ENCODE measurements around the gene IL1RAPL2.
A peak's percentile ranks its signal among the peaks of the same experiment; 100 is the strongest.
"Not testable (repeated sequence)": the region's sequence is repeated elsewhere in the genome, so short reads cannot be mapped to it uniquely, and the experiment has no call there.

Gene IL1RAPL2

DNA sequence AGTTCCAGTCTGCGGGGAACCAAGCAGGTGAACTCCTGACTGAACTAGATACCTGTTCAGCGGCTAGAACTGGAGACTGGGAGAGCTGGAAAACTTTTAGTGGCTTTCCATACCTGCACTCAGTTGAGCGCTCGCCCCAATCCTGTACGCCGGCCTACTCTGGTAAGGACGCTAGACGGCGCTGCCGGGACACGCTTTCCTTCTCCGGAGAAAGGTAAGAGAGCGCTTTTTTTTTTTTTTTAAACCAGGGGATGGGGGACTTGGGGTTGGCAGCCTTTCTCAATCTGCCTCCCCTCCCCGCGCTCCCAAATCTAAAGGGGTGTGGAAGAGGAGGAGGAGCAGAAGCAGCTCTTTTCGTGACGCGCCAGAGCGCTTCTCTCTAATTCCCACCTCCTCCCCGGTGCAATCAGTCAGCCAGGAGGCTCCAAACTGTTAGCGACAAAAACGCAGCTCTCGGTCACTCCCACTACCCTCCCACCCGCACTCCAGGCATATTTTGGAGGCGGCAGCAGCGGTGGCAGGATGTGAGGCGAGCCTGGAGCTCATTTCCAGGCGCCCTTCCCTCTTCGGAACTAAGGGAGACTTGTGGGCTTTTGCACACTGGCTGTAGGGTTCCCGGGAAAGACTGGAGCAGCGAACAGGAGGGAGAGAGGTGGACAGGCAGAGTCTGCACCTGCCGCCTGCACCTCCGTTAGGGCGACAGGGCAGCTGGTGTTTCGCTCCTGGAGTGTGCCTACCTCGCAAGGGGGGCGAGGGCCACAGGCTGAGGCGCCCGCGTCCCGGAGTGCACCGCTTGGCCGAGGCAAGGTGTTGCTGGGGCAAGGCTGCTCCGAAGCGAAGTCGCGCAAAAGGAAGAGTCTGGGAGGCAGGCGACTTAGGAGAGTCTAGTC lies at the start of gene IL1RAPL2:
Gene IL1RAPL2, plus strand, starts transcription at position 409 of the 890 bp plus-strand sequence.
- no peak within 1 kb of the TSS for H3K4me3 ChIP-seq (ENCODE audit: control insufficient read depth, low read depth, low read length)
- no peak for DNase-seq (ENCODE audit: low read depth)
- TF ChIP-seq, protein P1, sequence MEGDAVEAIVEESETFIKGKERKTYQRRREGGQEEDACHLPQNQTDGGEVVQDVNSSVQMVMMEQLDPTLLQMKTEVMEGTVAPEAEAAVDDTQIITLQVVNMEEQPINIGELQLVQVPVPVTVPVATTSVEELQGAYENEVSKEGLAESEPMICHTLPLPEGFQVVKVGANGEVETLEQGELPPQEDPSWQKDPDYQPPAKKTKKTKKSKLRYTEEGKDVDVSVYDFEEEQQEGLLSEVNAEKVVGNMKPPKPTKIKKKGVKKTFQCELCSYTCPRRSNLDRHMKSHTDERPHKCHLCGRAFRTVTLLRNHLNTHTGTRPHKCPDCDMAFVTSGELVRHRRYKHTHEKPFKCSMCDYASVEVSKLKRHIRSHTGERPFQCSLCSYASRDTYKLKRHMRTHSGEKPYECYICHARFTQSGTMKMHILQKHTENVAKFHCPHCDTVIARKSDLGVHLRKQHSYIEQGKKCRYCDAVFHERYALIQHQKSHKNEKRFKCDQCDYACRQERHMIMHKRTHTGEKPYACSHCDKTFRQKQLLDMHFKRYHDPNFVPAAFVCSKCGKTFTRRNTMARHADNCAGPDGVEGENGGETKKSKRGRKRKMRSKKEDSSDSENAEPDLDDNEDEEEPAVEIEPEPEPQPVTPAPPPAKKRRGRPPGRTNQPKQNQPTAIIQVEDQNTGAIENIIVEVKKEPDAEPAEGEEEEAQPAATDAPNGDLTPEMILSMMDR (IDR thresholded peaks at IDR 0.05; ENCODE audit: control insufficient read depth, insufficient read depth, low read depth, low read length, missing control alignments), result peak; percentile 44

DNA sequence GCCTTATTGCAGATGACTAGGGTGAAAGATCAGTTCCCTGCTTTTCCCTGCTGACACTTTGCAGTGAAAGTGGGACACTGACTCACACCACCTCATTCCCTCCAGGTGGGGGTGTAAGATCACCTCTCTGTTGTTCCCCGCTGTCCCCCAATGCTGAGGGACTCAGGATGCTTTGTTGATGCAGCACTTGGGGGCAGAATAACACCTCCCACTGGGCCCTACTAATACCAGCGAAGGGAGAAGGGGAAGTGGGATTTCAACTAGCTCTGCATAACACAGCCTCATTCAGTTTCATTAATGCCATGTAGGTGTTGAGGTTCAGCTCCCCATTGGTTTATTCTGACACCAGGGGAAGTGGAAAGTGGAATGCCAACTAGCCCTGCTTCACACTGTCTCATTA lies 43.6 kb upstream of the IL1RAPL2 start:
- no peak overlapping the region for H3K4me3 ChIP-seq (ENCODE audit: control insufficient read depth, low read depth, low read length)
- TF ChIP-seq, protein P1 (IDR thresholded peaks at IDR 0.05; ENCODE audit: control insufficient read depth, insufficient read depth, low read depth, low read length, missing control alignments), result no peak
- DNase-seq (ENCODE audit: low read depth), result no peak

DNA sequence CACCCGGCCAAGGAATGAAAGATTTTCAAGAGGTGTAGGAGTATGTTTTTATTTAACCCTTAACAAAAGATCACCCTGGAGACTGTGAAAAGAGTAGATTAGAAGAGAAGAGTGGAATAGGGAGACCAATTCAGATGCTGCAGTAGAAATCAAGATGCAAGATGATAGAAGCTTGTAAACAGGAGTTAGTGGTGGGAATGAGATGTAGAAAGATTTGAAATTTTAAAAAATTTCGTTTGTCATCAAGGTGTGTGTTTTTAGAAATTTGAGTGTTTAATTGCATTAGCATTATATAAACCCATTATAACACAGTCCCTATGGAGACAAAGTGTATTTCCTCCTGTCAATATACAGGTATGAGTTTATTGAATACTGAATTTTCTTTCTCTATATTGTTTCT lies 42.1 kb upstream of the IL1RAPL2 start:
- TF ChIP-seq, protein P1 (IDR thresholded peaks at IDR 0.05; ENCODE audit: control insufficient read depth, insufficient read depth, low read depth, low read length, missing control alignments), result no peak
- no peak overlapping the region for H3K4me3 ChIP-seq (ENCODE audit: control insufficient read depth, low read depth, low read length)
- no peak for DNase-seq (ENCODE audit: low read depth)

DNA sequence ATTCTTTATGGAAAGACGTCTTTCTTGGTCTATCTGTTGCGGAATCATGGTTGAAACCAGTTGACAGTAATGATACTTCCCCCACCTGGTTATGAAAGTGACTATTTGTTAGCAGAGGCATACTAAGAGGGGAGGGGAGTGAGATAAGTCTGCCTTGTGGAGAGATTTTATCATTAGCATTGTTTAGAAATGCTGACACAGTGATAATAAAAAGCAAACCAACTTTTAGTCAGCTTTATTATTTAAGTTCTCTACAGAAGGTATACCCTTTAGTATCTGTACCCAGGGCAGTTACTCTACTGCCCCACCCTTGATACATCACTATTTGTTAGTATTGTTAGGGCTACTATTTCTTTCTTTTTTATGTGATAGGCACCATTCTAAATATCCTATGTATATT lies 26.9 kb upstream of the IL1RAPL2 start:
- TF ChIP-seq, protein P1 (IDR thresholded peaks at IDR 0.05; ENCODE audit: control insufficient read depth, insufficient read depth, low read depth, low read length, missing control alignments), result no peak
- H3K4me3 ChIP-seq (ENCODE audit: control insufficient read depth, low read depth, low read length), result no peak overlapping the region
- DNase-seq (ENCODE audit: low read depth), result no peak

DNA sequence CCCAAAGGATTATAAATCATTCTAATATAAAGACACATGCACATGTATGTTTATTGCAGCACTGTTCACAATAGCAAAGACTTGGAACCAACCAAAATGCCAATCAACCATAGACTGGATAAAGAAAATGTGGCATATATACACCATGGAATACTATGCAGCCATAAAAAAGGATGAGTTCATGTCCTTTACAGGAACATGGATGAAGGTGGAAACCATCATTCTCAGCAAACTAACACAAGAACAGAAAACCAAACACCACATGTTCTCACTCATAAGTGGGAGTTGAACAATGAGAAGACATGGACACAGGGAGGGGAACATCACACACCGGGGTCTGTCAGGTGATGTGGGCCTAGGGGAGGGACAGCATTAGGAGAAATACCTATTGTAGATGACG lies 23.6 kb upstream of the IL1RAPL2 start:
- not testable (repeated sequence) for DNase-seq (ENCODE audit: low read depth); H3K4me3 ChIP-seq (ENCODE audit: control insufficient read depth, low read depth, low read length)

DNA sequence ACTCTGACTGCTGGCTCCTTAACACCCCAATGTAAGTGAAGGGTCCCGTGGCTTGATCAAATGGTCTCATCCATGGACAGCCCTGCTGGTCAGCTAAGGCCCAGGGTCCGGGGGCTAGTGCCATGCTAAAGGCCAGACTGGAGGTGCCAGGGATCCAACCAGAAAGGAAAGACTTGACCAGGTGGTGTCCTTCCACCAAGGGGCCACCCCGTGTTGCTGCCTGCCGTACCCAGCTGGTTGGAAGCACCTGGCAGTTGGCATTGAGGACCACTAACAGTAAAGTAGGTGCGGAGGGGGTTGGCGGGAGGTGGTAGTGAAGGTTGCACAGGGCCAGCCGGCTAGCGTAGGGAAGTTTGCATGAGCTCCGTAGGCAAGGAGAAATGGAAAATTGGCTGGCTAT lies 1.7 kb upstream of the IL1RAPL2 start:
- H3K4me3 ChIP-seq (ENCODE audit: control insufficient read depth, low read depth, low read length), result no peak overlapping the region
- TF ChIP-seq, protein P1 (IDR thresholded peaks at IDR 0.05; ENCODE audit: control insufficient read depth, insufficient read depth, low read depth, low read length, missing control alignments), result no peak
- no peak for DNase-seq (ENCODE audit: low read depth)

DNA sequence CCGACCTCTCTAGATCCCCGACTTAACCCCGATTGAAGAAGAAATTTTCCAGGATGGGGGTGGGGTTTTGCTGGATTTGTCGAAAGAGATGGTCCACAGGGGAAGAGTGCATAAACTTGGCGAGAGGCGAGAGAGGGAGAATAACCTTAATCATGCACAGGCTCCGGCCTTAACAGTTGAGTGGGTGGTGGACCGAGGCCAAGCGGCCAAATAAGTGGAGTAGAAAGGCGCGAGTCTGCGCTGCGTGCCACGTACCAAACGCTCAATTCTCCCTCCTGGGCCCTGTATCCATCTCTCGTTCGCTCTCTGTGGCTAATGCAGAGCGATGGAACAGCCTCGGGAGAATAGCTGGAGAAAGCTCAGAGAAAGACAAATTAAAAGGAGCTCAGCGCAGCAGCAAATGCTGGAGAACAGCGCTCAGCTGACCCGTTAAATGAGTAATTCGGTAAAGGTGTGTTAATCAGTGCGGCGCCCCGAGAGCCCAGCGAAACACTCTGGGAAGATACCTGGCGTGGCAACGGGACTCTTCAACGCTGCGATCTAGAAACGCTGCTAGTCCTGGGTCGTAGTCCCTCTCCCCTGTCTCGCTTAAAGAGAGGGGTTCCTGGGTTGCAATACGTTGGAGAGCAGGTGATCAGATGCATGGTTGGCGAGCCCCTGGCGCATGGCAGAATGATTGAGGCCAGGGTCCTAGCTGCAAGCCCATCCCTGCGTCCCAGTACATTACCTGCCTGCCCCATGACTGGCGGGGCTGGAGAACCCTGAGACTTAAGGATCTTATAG lies 887 bp upstream of the IL1RAPL2 start:
- no peak overlapping the region for H3K4me3 ChIP-seq (ENCODE audit: control insufficient read depth, low read depth, low read length)
- no peak for DNase-seq (ENCODE audit: low read depth)
- TF ChIP-seq, protein P1 (IDR thresholded peaks at IDR 0.05; ENCODE audit: control insufficient read depth, insufficient read depth, low read depth, low read length, missing control alignments), result no peak
